ENCODE data around the gene THTPA.

The THTPA gene

DNA sequence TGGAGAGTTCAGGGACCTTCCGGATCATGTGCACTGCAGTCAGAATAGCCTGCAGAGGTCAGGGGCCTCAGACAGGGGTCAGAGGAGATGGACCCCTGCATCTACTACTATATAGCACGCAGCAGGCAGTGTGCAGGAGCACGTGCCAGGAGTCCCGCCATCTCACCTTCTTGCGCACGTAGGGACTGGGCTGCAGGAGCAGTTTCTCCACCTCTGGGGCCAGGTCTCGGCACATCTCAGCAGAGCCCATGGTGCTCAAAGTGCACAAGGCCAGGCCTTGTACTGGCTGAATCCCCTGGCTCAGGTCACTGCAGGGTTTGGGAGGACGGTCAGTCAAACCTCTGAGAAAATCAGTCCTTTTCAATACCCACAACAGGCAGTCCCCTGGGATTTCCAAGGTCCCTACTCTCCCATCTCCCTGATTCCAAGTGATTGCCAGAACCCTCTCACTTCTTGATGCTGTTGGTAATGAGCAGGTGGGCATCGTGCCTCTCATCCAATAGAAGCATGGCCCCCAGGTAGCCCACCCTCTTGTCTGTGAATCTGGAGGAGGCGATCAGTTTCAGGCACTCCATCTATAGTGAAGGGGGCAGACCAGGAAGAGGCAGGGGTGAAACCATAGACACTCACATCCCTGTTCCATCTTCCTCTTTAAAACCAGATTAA lies 10.2 kb downstream of the THTPA start:
- TF ChIP-seq, protein P1, sequence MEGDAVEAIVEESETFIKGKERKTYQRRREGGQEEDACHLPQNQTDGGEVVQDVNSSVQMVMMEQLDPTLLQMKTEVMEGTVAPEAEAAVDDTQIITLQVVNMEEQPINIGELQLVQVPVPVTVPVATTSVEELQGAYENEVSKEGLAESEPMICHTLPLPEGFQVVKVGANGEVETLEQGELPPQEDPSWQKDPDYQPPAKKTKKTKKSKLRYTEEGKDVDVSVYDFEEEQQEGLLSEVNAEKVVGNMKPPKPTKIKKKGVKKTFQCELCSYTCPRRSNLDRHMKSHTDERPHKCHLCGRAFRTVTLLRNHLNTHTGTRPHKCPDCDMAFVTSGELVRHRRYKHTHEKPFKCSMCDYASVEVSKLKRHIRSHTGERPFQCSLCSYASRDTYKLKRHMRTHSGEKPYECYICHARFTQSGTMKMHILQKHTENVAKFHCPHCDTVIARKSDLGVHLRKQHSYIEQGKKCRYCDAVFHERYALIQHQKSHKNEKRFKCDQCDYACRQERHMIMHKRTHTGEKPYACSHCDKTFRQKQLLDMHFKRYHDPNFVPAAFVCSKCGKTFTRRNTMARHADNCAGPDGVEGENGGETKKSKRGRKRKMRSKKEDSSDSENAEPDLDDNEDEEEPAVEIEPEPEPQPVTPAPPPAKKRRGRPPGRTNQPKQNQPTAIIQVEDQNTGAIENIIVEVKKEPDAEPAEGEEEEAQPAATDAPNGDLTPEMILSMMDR (IDR thresholded peaks at IDR 0.05; ENCODE audit: low read depth, low read length, missing control alignments): no peak
- no peak overlapping the region for H3K4me3 ChIP-seq (ENCODE audit: low read depth, low read length)
- in situ Hi-C loops (cut with HindIII; ENCODE audit: low sequenced_read_pairs): no loop called here
- DNase-seq (ENCODE audit: low read depth): no peak

DNA sequence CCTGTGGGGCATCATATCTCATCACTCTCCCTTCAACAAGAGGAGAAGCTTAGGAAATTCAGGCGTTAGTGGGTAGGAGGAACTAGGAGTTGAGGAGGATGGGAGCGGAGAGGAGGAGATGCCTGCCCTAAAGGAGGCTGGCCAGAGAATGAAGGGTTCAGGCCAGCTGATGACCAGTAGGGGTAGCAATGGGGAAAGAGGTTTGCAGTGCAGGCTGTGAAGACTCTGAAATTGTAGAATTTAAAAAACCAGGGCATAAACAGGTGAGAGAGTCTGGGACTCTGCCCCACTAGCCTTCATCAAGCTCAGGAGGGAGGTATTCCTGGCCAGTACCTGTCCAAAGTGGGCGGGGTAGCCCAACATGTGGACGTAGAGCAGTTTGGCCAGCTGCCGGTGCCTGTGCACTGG lies 10.7 kb downstream of the THTPA start:
- no peak for DNase-seq (ENCODE audit: low read depth)
- in situ Hi-C loops (cut with HindIII; ENCODE audit: low sequenced_read_pairs): no loop called here
- TF ChIP-seq, protein P1 (IDR thresholded peaks at IDR 0.05; ENCODE audit: low read depth, low read length, missing control alignments): peak; percentile 39
- H3K4me3 ChIP-seq (ENCODE audit: low read depth, low read length): peak overlapping the region; percentile 67

- in situ Hi-C loops (cut with HindIII; ENCODE audit: low sequenced_read_pairs): no loop called here
- peak within 1 kb of the TSS; percentile 67 for H3K4me3 ChIP-seq (ENCODE audit: low read depth, low read length)
- no peak for DNase-seq (ENCODE audit: low read depth)
- TF ChIP-seq, protein P1 (IDR thresholded peaks at IDR 0.05; ENCODE audit: low read depth, low read length, missing control alignments): no peak
Observed at GRCh38 chr14:23567186-23568020, 11.3 kb downstream of the THTPA start, which contains the start of gene AP1G2. Gene AP1G2 (minus strand): TSS chr14:23567791. CDS start chr14:23567314, 477 bp downstream.

DNA sequence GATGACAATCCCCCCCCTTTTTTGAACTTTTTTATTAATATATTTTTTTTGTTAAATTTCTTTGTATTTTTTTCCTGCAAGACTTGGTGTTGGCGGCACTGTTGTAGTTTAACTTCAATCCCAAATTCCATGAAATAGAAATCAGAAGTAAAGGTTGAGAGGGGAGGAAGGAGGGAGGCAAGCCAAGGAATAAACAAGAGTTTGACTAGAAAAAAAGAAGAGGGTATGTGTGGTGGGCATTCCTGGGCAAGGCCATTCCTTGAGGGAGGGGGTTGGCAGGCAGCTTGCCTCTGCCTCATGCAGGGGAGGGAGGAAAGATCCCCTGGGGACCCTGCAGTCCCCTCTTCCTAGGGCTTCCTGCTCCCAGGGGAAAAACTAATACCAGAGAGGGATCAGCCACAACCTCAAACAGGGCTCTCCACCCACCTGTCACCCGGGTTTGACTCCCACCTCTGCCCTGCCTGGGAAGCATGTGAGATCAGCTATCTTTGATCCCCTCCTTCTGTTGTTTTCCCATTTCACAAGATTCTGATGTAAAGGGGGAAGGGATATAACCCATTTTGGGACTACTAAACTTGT lies 12.0 kb downstream of the THTPA start:
- TF ChIP-seq, protein P1 (IDR thresholded peaks at IDR 0.05; ENCODE audit: low read depth, low read length, missing control alignments): no peak
- peak overlapping the region; percentile 67 for H3K4me3 ChIP-seq (ENCODE audit: low read depth, low read length)
- in situ Hi-C loops (cut with HindIII; ENCODE audit: low sequenced_read_pairs): no loop called here
- DNase-seq (ENCODE audit: low read depth): no peak

DNA sequence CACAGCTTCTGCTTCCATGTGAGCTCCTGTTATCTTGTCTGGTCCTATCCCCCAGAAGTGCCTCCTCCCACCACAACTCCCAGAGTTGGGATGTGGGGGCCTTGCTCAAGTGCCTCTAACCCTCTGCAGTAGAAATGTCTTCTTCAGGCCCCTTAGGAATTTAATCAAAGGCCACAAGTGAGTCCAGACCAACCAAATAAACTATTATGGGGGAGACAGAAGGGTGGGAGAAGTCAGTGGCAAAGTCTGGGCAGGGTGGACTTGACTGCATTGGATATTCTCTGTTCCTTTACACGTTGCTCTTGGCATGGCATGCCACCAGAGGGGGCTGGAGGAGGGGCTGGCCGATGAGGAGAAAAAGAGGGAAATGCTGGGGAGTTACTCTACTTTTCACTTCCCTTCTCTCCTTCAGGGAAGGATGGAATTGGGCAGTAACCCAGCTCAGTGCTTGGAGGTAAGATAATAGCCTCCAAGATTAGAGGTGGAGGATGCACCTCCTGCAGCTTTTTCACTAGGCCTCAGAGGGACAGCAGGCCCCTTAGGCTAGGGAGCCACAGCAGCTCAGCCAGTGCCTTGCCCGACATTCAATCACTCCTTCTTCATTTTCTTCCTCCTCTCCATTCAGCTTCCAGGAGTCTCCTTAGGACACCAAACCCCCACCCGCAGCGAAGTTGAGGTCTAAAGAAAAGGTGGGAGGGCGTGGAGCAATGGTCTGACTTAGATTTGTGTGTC lies 12.7 kb downstream of the THTPA start:
- TF ChIP-seq, protein P1 (IDR thresholded peaks at IDR 0.05; ENCODE audit: low read depth, low read length, missing control alignments): peak; percentile 27
- in situ Hi-C loops (cut with HindIII; ENCODE audit: low sequenced_read_pairs): no loop called here
- no peak for DNase-seq (ENCODE audit: low read depth)
- no peak overlapping the region for H3K4me3 ChIP-seq (ENCODE audit: low read depth, low read length)

Measured in astrocyte of the cerebellum (primary cell).